HEK293 (cell line): ENCODE results near the gene SLC35E3.
"Not testable (repeated sequence)": the region's sequence is repeated elsewhere in the genome, so short reads cannot be mapped to it uniquely, and the experiment has no call there.

Source experiments
- CTCF ChIA-PET: fragments of 350-600 bp; formaldehyde crosslinking; extraction: SDS; loops from one replicate; lab custom pipeline; 2021; ENCODE audit warnings: antibody characterized with exemption; lab: Yijun Ruan, JAX
- POLR2A ChIA-PET: fragments of 300-600 bp; formaldehyde crosslinking; extraction: SDS; loops from one replicate; lab custom pipeline; 2020; ENCODE audit warnings: antibody characterized with exemption, inconsistent platforms; lab: Yijun Ruan, JAX
- H3K27ac ChIP-seq: fragments of 200-500 bp; sonication (Bioruptor generic); 2 replicates; pipeline ENCODE4 v1.5.1; 2014; ENCODE audit warnings: low read depth, low read length, control low read depth, inconsistent platforms; ENCODE audit errors: extremely low read depth
- H3K36me3 ChIP-seq, 2 experiments: fragments of 200-500 bp in 1 of 2; sonication (Bioruptor generic) in 1 of 2; 1 replicate in 1 of 2; 2 replicates in 1 of 2; pipeline ENCODE4 v1.5.1; 2014 to 2017; ENCODE audit warnings: inconsistent platforms in 2 of 2, low read length in 2 of 2; ENCODE audit not compliant: control insufficient read depth in 2 of 2, insufficient read depth in 1 of 2
- H3K4me1 ChIP-seq: fragments of 200-500 bp; sonication (Bioruptor generic); 2 replicates; pipeline ENCODE4 v1.5.1; 2014; ENCODE audit warnings: mild to moderate bottlenecking, low read length, inconsistent platforms; ENCODE audit not compliant: control insufficient read depth, insufficient read depth
- H3K4me3 ChIP-seq: 2 replicates; pipeline ENCODE4 v1.5.1; 2011; ENCODE audit warnings: low read depth, mild to moderate bottlenecking, control low read depth, low read length, moderate library complexity
- H3K9me3 ChIP-seq: fragments of 200-500 bp; sonication (Bioruptor generic); 2 replicates; pipeline ENCODE4 v1.5.1; 2014; ENCODE audit warnings: low read depth, low read length, inconsistent platforms; ENCODE audit not compliant: control insufficient read depth, insufficient read depth
- MYNN ChIP-seq: fragments of 450-650 bp; formaldehyde crosslinking; IDR thresholded peaks from 2 replicates; pipeline ENCODE4 v1.5.1; 2016; ENCODE audit warnings: missing biosample characterization, missing genetic modification characterization, borderline replicate concordance
- ZBTB48 ChIP-seq: fragments of 450-650 bp; formaldehyde crosslinking; IDR thresholded peaks from 2 replicates; pipeline ENCODE4 v1.5.1; 2016; ENCODE audit warnings: missing biosample characterization, missing genetic modification characterization
- ZNF157 ChIP-seq: fragments of 450-650 bp; formaldehyde crosslinking; IDR thresholded peaks from 2 replicates; pipeline ENCODE4 v1.5.1; 2016; ENCODE audit warnings: missing biosample characterization, missing genetic modification characterization
- ZNF600 ChIP-seq: fragments of 450-650 bp; formaldehyde crosslinking; IDR thresholded peaks from 2 replicates; pipeline ENCODE4 v1.5.1; 2016; ENCODE audit warnings: missing biosample characterization, missing genetic modification characterization
- ZNF623 ChIP-seq: fragments of 450-650 bp; formaldehyde crosslinking; IDR thresholded peaks from 2 replicates; pipeline ENCODE4 v1.5.1; 2016; ENCODE audit warnings: missing biosample characterization, missing genetic modification characterization
- ZNF664 ChIP-seq: fragments of 450-650 bp; formaldehyde crosslinking; IDR thresholded peaks from 2 replicates; pipeline ENCODE4 v1.5.1; 2016; ENCODE audit warnings: missing biosample characterization, missing genetic modification characterization
- ZNF76 ChIP-seq: fragments of 450-650 bp; formaldehyde crosslinking; IDR thresholded peaks from 2 replicates; pipeline ENCODE4; 2016; ENCODE audit warnings: low read depth, missing biosample characterization, missing genetic modification characterization, borderline replicate concordance
- TF ChIP-seq, protein P1 (sequence below): sonication (generic); formaldehyde crosslinking; IDR thresholded peaks from 2 replicates; pipeline ENCODE4 v1.8.1; 2022; ENCODE audit warnings: mild to moderate bottlenecking, moderate library complexity, missing genetic modification reagents
- TF ChIP-seq, protein P2 (sequence below): fragments of 450-650 bp; formaldehyde crosslinking; IDR thresholded peaks from 2 replicates; pipeline ENCODE4 v1.5.1; 2017; ENCODE audit warnings: missing biosample characterization, missing genetic modification characterization

SLC35E3 gene

DNA sequence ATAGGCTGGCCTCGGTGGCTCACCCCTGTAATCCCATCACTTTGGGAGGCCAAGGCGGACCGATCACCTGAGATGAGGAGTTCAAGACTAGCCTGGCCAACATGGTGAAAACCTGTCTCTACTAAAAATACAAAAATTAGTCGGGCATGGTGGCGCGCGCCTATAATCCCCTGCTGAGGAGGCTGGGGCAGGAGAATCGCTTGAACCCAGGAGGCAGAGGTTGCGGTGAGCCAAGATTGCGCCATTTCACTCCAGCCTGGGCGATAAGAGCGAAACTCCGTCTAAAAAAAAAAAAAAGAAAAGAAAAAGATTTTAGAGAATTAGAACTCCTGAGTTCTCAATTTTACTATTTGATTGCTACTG is 64.0 kb downstream of the SLC35E3 start:
- Histone ChIP-seq H3K4me1 (peaks cover 11% of the 10 kb centered on the region; the same call in 1 of the 2 replicates), H3K4me3 (peak overlapping the region; percentile 97), H3K36me3 (peaks cover 52 to 54% of the 10 kb centered on the region in 2 experiments)
- H3K9me3 ChIP-seq, POLR2A ChIA-PET, CTCF ChIA-PET, H3K27ac ChIP-seq: not testable (repeated sequence)

DNA sequence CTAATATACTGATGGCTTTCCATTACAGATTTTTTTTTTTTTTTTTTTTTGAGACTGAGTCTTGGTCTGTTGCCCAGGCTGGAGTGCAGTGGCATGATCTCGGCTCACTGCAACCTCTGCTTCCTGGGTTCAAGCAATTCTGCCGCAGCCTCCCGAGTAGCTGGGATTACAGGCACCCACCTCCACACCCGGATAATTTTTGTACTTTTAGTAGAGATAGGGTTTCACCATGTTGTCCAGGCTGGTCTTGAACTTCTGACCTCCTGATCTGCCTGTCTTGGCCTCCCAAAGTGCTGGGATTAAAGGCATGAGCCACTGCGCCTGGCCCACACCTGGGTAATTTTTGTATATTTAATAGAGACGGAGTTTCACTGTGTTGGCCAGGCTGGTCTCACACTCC is 65.6 kb downstream of the SLC35E3 start:
- H3K4me3 ChIP-seq: peak overlapping the region; percentile 97
- CTCF ChIA-PET: interaction anchor here (0.6 to 1.3 kb wide), 2 partner anchors 9 to 18 kb away, joined by 3 to 4 read pairs; no protein-coding TSS in a partner anchor

DNA sequence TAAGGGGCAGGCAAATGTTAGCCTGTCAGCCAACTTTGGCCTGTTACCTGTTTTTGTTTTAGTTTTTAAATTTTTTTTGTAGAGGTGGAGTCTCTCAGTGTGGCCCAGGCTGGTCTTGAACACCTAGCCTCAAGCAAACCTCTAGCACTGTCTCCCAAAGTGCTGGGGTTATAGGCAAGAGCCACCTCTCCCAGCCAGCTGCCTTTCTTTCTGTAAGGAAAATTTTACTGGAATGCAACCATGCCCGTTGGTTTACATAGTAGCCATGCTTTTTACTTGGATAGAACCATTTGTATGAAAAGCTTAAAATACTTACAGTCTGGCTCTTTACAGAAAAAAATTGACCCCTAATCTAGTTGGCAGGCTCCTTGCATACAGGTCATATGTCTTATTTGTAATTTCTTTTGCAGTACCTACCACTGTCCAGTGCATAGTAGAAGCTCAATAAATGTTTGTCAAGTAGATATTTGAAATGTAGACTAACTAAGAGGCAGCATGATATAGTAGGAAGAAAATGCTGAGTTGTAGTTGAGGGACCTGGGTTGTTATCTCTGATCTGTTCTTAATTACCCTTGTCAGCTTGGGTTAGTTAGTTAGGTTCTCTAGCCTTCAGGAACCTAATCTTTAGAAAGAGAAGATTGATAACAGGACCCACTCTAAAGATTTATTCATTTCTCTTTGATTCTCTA is 66.7 kb downstream of the SLC35E3 start:
- ChIA-PET POLR2A (interaction anchor here (0.7 to 4.6 kb wide), 3 partner anchors 17 to 66 kb away, joined by 3 to 17 read pairs (median 3); partner anchors contain the start of gene SLC35E3), CTCF (interaction anchor here (0.6 to 1.9 kb wide), 6 partner anchors 17 to 517 kb away, joined by 3 to 7 read pairs (median 3); no protein-coding TSS in a partner anchor)
- Histone ChIP-seq H3K4me3 (peak overlapping the region; percentile 97), H3K9me3 (no peaks in the 10 kb centered on the region), H3K36me3 (peaks cover 77 to 81% of the 10 kb centered on the region in 2 experiments), H3K4me1 (0 out of 2 replicates have a peak, but pooled peaks cover 11% of the 10 kb centered on the region)
- TF ChIP-seq ZBTB48 (tag by site-specific recombination): no peak
- TF ChIP-seq, protein P1, sequence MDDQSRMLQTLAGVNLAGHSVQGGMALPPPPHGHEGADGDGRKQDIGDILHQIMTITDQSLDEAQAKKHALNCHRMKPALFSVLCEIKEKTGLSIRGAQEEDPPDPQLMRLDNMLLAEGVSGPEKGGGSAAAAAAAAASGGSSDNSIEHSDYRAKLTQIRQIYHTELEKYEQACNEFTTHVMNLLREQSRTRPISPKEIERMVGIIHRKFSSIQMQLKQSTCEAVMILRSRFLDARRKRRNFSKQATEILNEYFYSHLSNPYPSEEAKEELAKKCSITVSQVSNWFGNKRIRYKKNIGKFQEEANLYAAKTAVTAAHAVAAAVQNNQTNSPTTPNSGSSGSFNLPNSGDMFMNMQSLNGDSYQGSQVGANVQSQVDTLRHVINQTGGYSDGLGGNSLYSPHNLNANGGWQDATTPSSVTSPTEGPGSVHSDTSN (CRISPR knock-in tag): no peak
- TF ChIP-seq ZNF664: peak; percentile 89
- TF ChIP-seq, all 188 proteins: peak for 1
- H3K27ac ChIP-seq: peak overlapping the region; percentile 34; the same call in 1 of the 2 replicates

More for the DNA sequence above, 65.6 kb downstream of the SLC35E3 start:
- not testable (repeated sequence) for H3K9me3 ChIP-seq, H3K27ac ChIP-seq
- Histone ChIP-seq H3K4me1 (peaks cover 11% of the 10 kb centered on the region; the same call in 1 of the 2 replicates), H3K36me3 (peaks cover 66 to 70% of the 10 kb centered on the region in 2 experiments)
- POLR2A ChIA-PET: interaction anchor here (0.6 to 4.6 kb wide), 4 partner anchors 26 to 1163 kb away, joined by 3 to 17 read pairs (median 8); partner anchors contain the start of gene SLC35E3
- 0 out of 2 replicates have a peak, but pooled peaks have one; percentile 20 for TF ChIP-seq ZNF600 (tag by site-specific recombination)

DNA sequence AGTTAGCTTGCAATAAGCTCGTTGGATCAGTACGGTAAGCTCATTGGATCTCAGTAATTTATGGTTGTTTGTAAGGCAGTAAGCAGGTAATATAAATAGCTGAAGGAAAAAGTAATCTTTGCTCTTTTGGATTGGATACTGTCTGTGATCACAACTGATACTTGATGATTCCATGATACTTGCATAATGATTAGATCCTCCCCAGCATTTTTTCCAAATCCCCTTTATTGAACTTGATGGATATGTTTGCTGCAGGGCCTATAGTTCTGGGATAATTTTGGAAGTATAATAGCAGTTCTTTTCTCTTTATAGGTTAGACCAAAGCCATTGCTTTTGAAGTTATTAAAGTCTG is 67.2 kb downstream of the SLC35E3 start:
- peaks cover 82 to 86% of the 10 kb centered on the region in 2 experiments for H3K36me3 ChIP-seq
- ChIA-PET CTCF (interaction anchor here (0.6 to 1.9 kb wide), 5 partner anchors 17 to 518 kb away, joined by 3 to 7 read pairs (median 3); no protein-coding TSS in a partner anchor), POLR2A (interaction anchor here (0.7 to 4.6 kb wide), 3 partner anchors 17 to 67 kb away, joined by 3 to 17 read pairs (median 3); partner anchors contain the start of gene SLC35E3)
- H3K4me3 ChIP-seq: peak overlapping the region; percentile 97
- TF ChIP-seq ZNF157 (tag by site-specific recombination) (no peak), ZNF623 (tag by site-specific recombination) (no peak), MYNN (tag by site-specific recombination) (no peak), ZNF76 (tag by site-specific recombination) (no peak)
- TF ChIP-seq, protein P2, sequence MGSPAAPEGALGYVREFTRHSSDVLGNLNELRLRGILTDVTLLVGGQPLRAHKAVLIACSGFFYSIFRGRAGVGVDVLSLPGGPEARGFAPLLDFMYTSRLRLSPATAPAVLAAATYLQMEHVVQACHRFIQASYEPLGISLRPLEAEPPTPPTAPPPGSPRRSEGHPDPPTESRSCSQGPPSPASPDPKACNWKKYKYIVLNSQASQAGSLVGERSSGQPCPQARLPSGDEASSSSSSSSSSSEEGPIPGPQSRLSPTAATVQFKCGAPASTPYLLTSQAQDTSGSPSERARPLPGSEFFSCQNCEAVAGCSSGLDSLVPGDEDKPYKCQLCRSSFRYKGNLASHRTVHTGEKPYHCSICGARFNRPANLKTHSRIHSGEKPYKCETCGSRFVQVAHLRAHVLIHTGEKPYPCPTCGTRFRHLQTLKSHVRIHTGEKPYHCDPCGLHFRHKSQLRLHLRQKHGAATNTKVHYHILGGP (tag by site-specific recombination): no peak
- peak overlapping the region; percentile 34; the same call in 1 of the 2 replicates for H3K27ac ChIP-seq
- H3K4me1 ChIP-seq: 0 out of 2 replicates have a peak, but pooled peaks cover 11% of the 10 kb centered on the region
- H3K9me3 ChIP-seq: no peaks in the 10 kb centered on the region
